ENCODE measurements around the gene RIPK1.
A peak's percentile ranks its signal among the peaks of the same experiment; 100 is the strongest.
"Not testable (repeated sequence)": the region's sequence is repeated elsewhere in the genome, so short reads cannot be mapped to it uniquely, and the experiment has no call there.

The RIPK1 gene

GRCh38 chr6:3046295-3046694, 22.0 kb upstream of the RIPK1 start:
- no peak for DNase-seq

- not testable (repeated sequence) for DNase-seq
Observed at GRCh38 chr6:3048009-3048408, 20.3 kb upstream of the RIPK1 start.

- no peak for DNase-seq
Observed at GRCh38 chr6:3052481-3053230, 15.6 kb upstream of the RIPK1 start.

GRCh38 chr6:3053231-3053508, 15.1 kb upstream of the RIPK1 start:
- DNase-seq: no peak

GRCh38 chr6:3054229-3055157, 13.8 kb upstream of the RIPK1 start:
- DNase-seq: not testable (repeated sequence)

- not testable (repeated sequence) for DNase-seq
Observed at GRCh38 chr6:3055158-3055499, 13.2 kb upstream of the RIPK1 start.

- DNase-seq: no peak
Observed at GRCh38 chr6:3057063-3057770, 11.1 kb upstream of the RIPK1 start.

- DNase-seq: no peak
Observed at GRCh38 chr6:3058957-3059356, 9.3 kb upstream of the RIPK1 start.

- not testable (repeated sequence) for DNase-seq
Observed at GRCh38 chr6:3060092-3060491, 8.2 kb upstream of the RIPK1 start.

- DNase-seq: no peak
Observed at GRCh38 chr6:3061501-3061941, 6.8 kb upstream of the RIPK1 start.

- not testable (repeated sequence) for DNase-seq
Observed at GRCh38 chr6:3063340-3063732, 5.0 kb upstream of the RIPK1 start.

GRCh38 chr6:3063733-3064700, 4.3 kb upstream of the RIPK1 start:
- peak; percentile 18 for DNase-seq

GRCh38 chr6:3071568-3071967, 3.3 kb downstream of the RIPK1 start:
- no peak for DNase-seq

- no peak for DNase-seq
Observed at GRCh38 chr6:3072798-3073197, 4.5 kb downstream of the RIPK1 start.

- no peak for DNase-seq
Observed at GRCh38 chr6:3073382-3073781, 5.1 kb downstream of the RIPK1 start.

GRCh38 chr6:3075772-3076113, 7.4 kb downstream of the RIPK1 start:
- DNase-seq: no peak

GRCh38 chr6:3076320-3076719, 8.0 kb downstream of the RIPK1 start:
- DNase-seq: no peak

GRCh38 chr6:3077430-3077829, 9.1 kb downstream of the RIPK1 start:
- DNase-seq: no peak

GRCh38 chr6:3078952-3079351, 10.7 kb downstream of the RIPK1 start:
- not testable (repeated sequence) for DNase-seq

- no peak for DNase-seq
Observed at GRCh38 chr6:3079682-3080081, 11.4 kb downstream of the RIPK1 start.

GRCh38 chr6:3081960-3082359, 13.7 kb downstream of the RIPK1 start:
- no peak for DNase-seq

- no peak for DNase-seq
Observed at GRCh38 chr6:3085074-3085473, 16.8 kb downstream of the RIPK1 start.
